ENCODE results near the gene WDR74. TPM values are rescaled to one million over a fixed set of nuclear protein-coding genes. Genes with fewer than 3 reads are reported as not detected.

Gene WDR74
- total and polyA plus RNA-seq, 2 of the 13 experiments (the other 11 are each of a cell fraction or from before 2014, with no cell fraction given), result 77.0 to 83.3 TPM

- TF ChIP-seq ZXDC (CRISPR knock-in tag; IDR thresholded peaks at IDR 0.05) (no peak), ZNF367 (CRISPR knock-in tag; IDR thresholded peaks at IDR 0.05; ENCODE audit: borderline replicate concordance) (peak; percentile 60; the same call in 1 of the 2 replicates), AFF4 (CRISPR knock-in tag; IDR thresholded peaks at IDR 0.05) (no peak), SRSF1 (optimal IDR thresholded peaks at IDR 0.05; ENCODE audit: low read depth, low read length) (no peak), CEBPB (IDR thresholded peaks at IDR 0.05; ENCODE audit: borderline replicate concordance, low read depth, low read length) (no peak), KLF13 (CRISPR knock-in tag; IDR thresholded peaks at IDR 0.05) (no peak), MXD3 (CRISPR knock-in tag; IDR thresholded peaks at IDR 0.05) (no peak), ZNF558 (CRISPR knock-in tag; IDR thresholded peaks at IDR 0.05; ENCODE audit: borderline replicate concordance) (peak; percentile 73; the same call in 1 of the 2 replicates), PHF21A (CRISPR knock-in tag; IDR thresholded peaks at IDR 0.05) (peak; percentile 36; the same call in 1 of the 2 replicates), MTF2 (CRISPR knock-in tag; IDR thresholded peaks at IDR 0.05; ENCODE audit: borderline replicate concordance) (0 out of 2 replicates have a peak, but pooled peaks have one; percentile 9), NFATC3 (CRISPR knock-in tag; IDR thresholded peaks at IDR 0.05) (0 out of 2 replicates have a peak, but pooled peaks have one; percentile 8), HDAC2 (CRISPR knock-in tag; IDR thresholded peaks at IDR 0.05) (no peak), ZNF33B (CRISPR knock-in tag; IDR thresholded peaks at IDR 0.05) (no peak), ZBTB10 (CRISPR knock-in tag; IDR thresholded peaks at IDR 0.05; ENCODE audit: borderline replicate concordance) (peak; percentile 13; the same call in 1 of the 2 replicates), ZNF737 (CRISPR knock-in tag; IDR thresholded peaks at IDR 0.05; ENCODE audit: borderline replicate concordance) (peak; percentile 15; the same call in 1 of the 2 replicates), MNT (IDR thresholded peaks at IDR 0.05) (no peak), ZNF567 (CRISPR knock-in tag; IDR thresholded peaks at IDR 0.05; ENCODE audit: borderline replicate concordance) (no peak), HNRNPK (IDR thresholded peaks at IDR 0.05; ENCODE audit: low read depth, low read length, poor library complexity, severe bottlenecking) (no peak)
These were observed 17.0 kb upstream of the WDR74 start (continued) for GRCh38 chr11:62856333-62856895.

Measured in HepG2 (cell line).